Liver (tissue), 9 donors: ENCODE results near the gene CTNNA2. TPM values are rescaled to one million over a fixed set of nuclear protein-coding genes. Genes with fewer than 3 reads are reported as not detected.

Experiments used
- DNase-seq: peaks from one replicate; pipeline ENCODE4 v3.0.0-alpha.2; 2017; ENCODE audit warnings: low spot score
- H3K27ac ChIP-seq, 2 donors: one replicate each; pipeline ENCODE4 v1.7.0; 2013; ENCODE audit warnings: inconsistent platforms in 2 of 2, low read length in 2 of 2, control low read depth in 1 of 2, low read depth in 1 of 2, mild to moderate bottlenecking in 1 of 2
- H3K27me3 ChIP-seq, 4 donors: one replicate each; pipeline versions ENCODE4 v1.6.1 to v1.7.0; 2013; ENCODE audit warnings: low read length in 3 of 4, inconsistent platforms in 1 of 4, mild to moderate bottlenecking in 1 of 4, moderate library complexity in 1 of 4; ENCODE audit not compliant: control insufficient read depth in 4 of 4, insufficient read depth in 4 of 4
- H3K36me3 ChIP-seq, 4 donors: one replicate each; pipeline versions ENCODE4 v1.6.1 to v1.7.0; 2013; ENCODE audit warnings: low read length in 3 of 4, mild to moderate bottlenecking in 3 of 4, low read depth in 1 of 4, moderate library complexity in 1 of 4; ENCODE audit not compliant: control insufficient read depth in 4 of 4, insufficient read depth in 3 of 4
- H3K4me1 ChIP-seq, 4 donors: one replicate each; pipeline versions ENCODE4 v1.6.1 to v1.7.0; 2013; ENCODE audit warnings: low read length in 3 of 4, mild to moderate bottlenecking in 3 of 4, moderate library complexity in 1 of 4; ENCODE audit not compliant: control insufficient read depth in 4 of 4, insufficient read depth in 4 of 4
- H3K4me3 ChIP-seq, 3 donors: one replicate each; pipeline versions ENCODE4 v1.6.1 to v1.7.0; 2013; ENCODE audit warnings: low read length in 3 of 3, control low read depth in 1 of 3, low read depth in 1 of 3, mild to moderate bottlenecking in 1 of 3
- H3K9ac ChIP-seq, 2 donors: one replicate each; pipeline ENCODE4 v1.7.0; 2013; ENCODE audit warnings: low read length in 2 of 2, mild to moderate bottlenecking in 2 of 2, moderate library complexity in 2 of 2, control low read depth in 1 of 2, low read depth in 1 of 2
- H3K9me3 ChIP-seq, 4 donors: one replicate each; pipeline versions ENCODE4 v1.6.1 to v1.7.0; 2013; ENCODE audit warnings: low read length in 3 of 4; ENCODE audit not compliant: control insufficient read depth in 4 of 4
- ATF3 ChIP-seq: IDR thresholded peaks from 2 replicates; pipeline ENCODE4 v1.6.1; 2016; ENCODE audit warnings: antibody characterized with exemption
- CTCF ChIP-seq: fragments of 150-350 bp; IDR thresholded peaks from 2 replicates; pipeline ENCODE4 v1.5.1; 2017; ENCODE audit warnings: improper control_type of control experiment, low read depth, low read length; ENCODE audit not compliant: missing input control
- EGR1 ChIP-seq, 2 donors: IDR thresholded peaks; 2 replicates each; pipeline ENCODE4 v1.6.1; 2016 to 2018; ENCODE audit warnings: antibody characterized with exemption in 2 of 2, low read depth in 2 of 2
- FOXA1 ChIP-seq: IDR thresholded peaks from 2 replicates; pipeline ENCODE4 v1.6.1; 2016; ENCODE audit warnings: antibody characterized with exemption
- FOXA2 ChIP-seq: IDR thresholded peaks from 2 replicates; pipeline ENCODE4 v1.6.1; 2016; ENCODE audit warnings: antibody characterized with exemption
- GABPA ChIP-seq, 2 donors: IDR thresholded peaks in 1 of 2; conservative IDR thresholded peaks in 1 of 2; 2 replicates each; pipeline ENCODE4 v1.6.1; 2016; ENCODE audit warnings: antibody characterized with exemption in 2 of 2, mild to moderate bottlenecking in 1 of 2, moderate library complexity in 1 of 2
- HNF4A ChIP-seq, 2 donors: conservative IDR thresholded peaks; 2 replicates each; pipeline ENCODE4 v1.6.1; 2016; ENCODE audit warnings: antibody characterized with exemption in 2 of 2, mild to moderate bottlenecking in 2 of 2
- HNF4G ChIP-seq: IDR thresholded peaks from 2 replicates; pipeline ENCODE4 v1.6.1; 2016; ENCODE audit warnings: antibody characterized with exemption
- JUND ChIP-seq, 2 donors: IDR thresholded peaks; 2 replicates each; pipeline ENCODE4 v1.6.1; 2016; ENCODE audit warnings: antibody characterized with exemption in 2 of 2
- MAX ChIP-seq: IDR thresholded peaks from 2 replicates; pipeline ENCODE4 v1.6.1; 2016; ENCODE audit warnings: antibody characterized with exemption
- NR2F2 ChIP-seq: IDR thresholded peaks from 2 replicates; pipeline ENCODE4 v1.6.1; 2016; ENCODE audit warnings: antibody characterized with exemption
- RAD21 ChIP-seq, 2 donors: IDR thresholded peaks; 2 replicates each; pipeline ENCODE4 v1.6.1; 2016; ENCODE audit warnings: antibody characterized with exemption in 2 of 2, mild to moderate bottlenecking in 2 of 2
- REST ChIP-seq: IDR thresholded peaks from 2 replicates; pipeline ENCODE4 v1.6.1; 2016; ENCODE audit warnings: antibody characterized with exemption, mild to moderate bottlenecking
- RXRA ChIP-seq, 2 donors: IDR thresholded peaks; 2 replicates each; pipeline ENCODE4 v1.6.1; 2017 to 2018; ENCODE audit warnings: antibody characterized with exemption in 2 of 2, mild to moderate bottlenecking in 1 of 2
- SP1 ChIP-seq: IDR thresholded peaks from 2 replicates; pipeline ENCODE4 v1.6.1; 2018; ENCODE audit warnings: antibody characterized with exemption, mild to moderate bottlenecking
- TAF1 ChIP-seq: conservative IDR thresholded peaks from 2 replicates; pipeline ENCODE4 v1.6.1; 2016; ENCODE audit warnings: antibody characterized with exemption, mild to moderate bottlenecking
- YY1 ChIP-seq: IDR thresholded peaks from 2 replicates; pipeline ENCODE4 v1.6.1; 2016; ENCODE audit warnings: antibody characterized with exemption, mild to moderate bottlenecking
- ZBTB33 ChIP-seq: IDR thresholded peaks from 2 replicates; pipeline ENCODE4 v1.6.1; 2016; ENCODE audit warnings: antibody characterized with exemption
- WGBS: extraction: QIAGEN DNeasy Blood & Tissue Kit; methylation state at CpG from one replicate; pipeline ENCODE4 v1.1.7; 2013; 5-methylcytosine and 5-hydroxymethylcytosine counted together
- polyA plus RNA-seq, 2 donors: library from polyadenylated mRNA; stranded (reverse) in 1 of 2; unstranded in 1 of 2; fragments of 200-250 nt in 1 of 2; fragments of >200 nt in 1 of 2; fragmentation: Nextera tagmentation in 1 of 2; extraction: Ambion mirVana in 1 of 2; gene quantifications; one replicate each; pipeline versions ENCODE4 v1.2.1 to v1.2.3, GENCODE V29; 2013 to 2015
- total RNA-seq, 2 donors: library from RNA; depleted of rRNA; stranded (reverse); fragments of >200 nt; gene quantifications; one replicate each; pipeline ENCODE4 v1.2.3, GENCODE V29; 2014
- donor health status: healthy.
- donor health status: healthy.
- donor health status: healthy.
- donor health status: healthy.
- donor health status: healthy.

Gene CTNNA2
- total and polyA plus RNA-seq, 4 donors = 0.05 TPM; not detected in 3

- H3K36me3 ChIP-seq = no peaks in the 10 kb centered on the region
- DNase-seq = no peak
- WGBS = 84% methylated on average over 5 of the region's 5 CpGs
- no peaks in the 10 kb centered on the region for H3K27me3 ChIP-seq
- H3K9me3 ChIP-seq = no peaks in the 10 kb centered on the region
- TF ChIP-seq FOXA1 (no peak), SP1 (no peak), YY1 (no peak), REST (no peak), EGR1 (IDR thresholded peaks at IDR 0.05; ENCODE audit: low read depth in 2 of 2) (no peak), CTCF (no peak), RXRA (IDR thresholded peaks at IDR 0.05) (no peak)
- H3K9ac ChIP-seq = no peak overlapping the region
- no peaks in the 10 kb centered on the region for H3K4me1 ChIP-seq
- H3K4me3 ChIP-seq = no peak overlapping the region
- H3K27ac ChIP-seq = no peak overlapping the region
Measured at GRCh38 chr2:80209458-80209857, 696.6 kb downstream of the CTNNA2 start.

GRCh38 chr2:80217446-80217845 lies 704.6 kb downstream of the CTNNA2 start:
- Histone ChIP-seq H3K4me3 (no peak overlapping the region), H3K4me1 (no peaks in the 10 kb centered on the region), H3K9me3 (peaks cover 0 to 3% (median 0%) of the 10 kb centered on the region in 4 donors), H3K36me3 (no peaks in the 10 kb centered on the region), H3K27ac (no peak overlapping the region), H3K27me3 (no peaks in the 10 kb centered on the region), H3K9ac (no peak overlapping the region)
- TF ChIP-seq EGR1 (IDR thresholded peaks at IDR 0.05; ENCODE audit: low read depth in 2 of 2) (no peak), MAX (no peak), JUND (IDR thresholded peaks at IDR 0.05) (no peak), ZBTB33 (no peak), RXRA (IDR thresholded peaks at IDR 0.05) (no peak), HNF4A (conservative IDR thresholded peaks at IDR 0.05) (no peak), HNF4G (no peak), GABPA (IDR thresholded peaks at IDR 0.05 in 1 of 2, conservative IDR thresholded peaks at IDR 0.05 in 1 of 2) (no peak), TAF1 (no peak), NR2F2 (no peak), YY1 (no peak), SP1 (no peak), FOXA2 (no peak), FOXA1 (no peak), REST (no peak), ATF3 (no peak), CTCF (no peak), RAD21 (IDR thresholded peaks at IDR 0.05) (no peak)
- DNase-seq = no peak
